Sigmoid colon (tissue), 3 donors: ENCODE measurements around the gene RNF4.
A peak's percentile ranks its signal among the peaks of the same experiment; 100 is the strongest.

ENCODE experiments used
- CTCF ChIP-seq, 4 experiments: fragments of 450-650 bp in 3 of 4; fragments of 200-600 bp in 1 of 4; IDR thresholded peaks; one replicate each; pipeline ENCODE4 v1.5.1; 2016 to 2019; ENCODE audit warnings: antibody characterized with exemption in 4 of 4, mild to moderate bottlenecking in 3 of 4, moderate library complexity in 2 of 4
- POLR2A ChIP-seq, 2 donors: fragments of 450-650 bp; IDR thresholded peaks; one replicate each; pipeline ENCODE4 v1.6.1; 2016; ENCODE audit warnings: antibody characterized with exemption in 2 of 2, mild to moderate bottlenecking in 2 of 2, moderate library complexity in 2 of 2

GRCh38 chr4:2436301-2436700 is 32.6 kb upstream of the RNF4 start:
- peak in 1 of 4 experiments; percentile 5 for TF ChIP-seq CTCF (IDR thresholded peaks at IDR 0.05)
- TF ChIP-seq POLR2A (IDR thresholded peaks at IDR 0.05) = no peak
